Measurements from ENCODE around the gene DMC1. TPM values are rescaled to one million over a fixed set of nuclear protein-coding genes. Genes with fewer than 3 reads are reported as not detected.

Gene DMC1
- polyA plus RNA-seq, 1 of the 3 experiments (the other 2 are of a cell fraction) = not detected

DNA sequence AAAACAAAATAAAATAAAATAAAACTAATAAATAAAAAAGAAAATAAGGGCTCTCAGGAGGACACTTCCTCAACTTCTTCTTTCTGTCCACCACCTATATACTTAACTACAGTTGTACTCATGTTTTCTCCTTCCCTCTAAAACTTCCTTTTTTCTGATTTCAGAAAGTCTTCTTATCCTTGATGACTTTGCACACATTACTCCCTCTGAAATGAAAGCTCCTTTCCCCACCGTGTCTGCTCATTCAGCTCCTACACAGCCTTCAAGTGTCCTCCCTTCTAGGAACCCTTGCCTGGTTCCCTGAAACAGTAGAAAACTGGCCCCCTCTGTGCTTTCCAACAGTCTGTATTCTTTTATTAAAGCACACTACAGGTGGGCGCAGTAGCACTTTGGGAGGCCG lies 45.6 kb downstream of the DMC1 start (continued):
- no peak for TF ChIP-seq SIN3A (IDR thresholded peaks at IDR 0.05; ENCODE audit: borderline replicate concordance, low read depth, low read length)
- TF ChIP-seq, protein P1, sequence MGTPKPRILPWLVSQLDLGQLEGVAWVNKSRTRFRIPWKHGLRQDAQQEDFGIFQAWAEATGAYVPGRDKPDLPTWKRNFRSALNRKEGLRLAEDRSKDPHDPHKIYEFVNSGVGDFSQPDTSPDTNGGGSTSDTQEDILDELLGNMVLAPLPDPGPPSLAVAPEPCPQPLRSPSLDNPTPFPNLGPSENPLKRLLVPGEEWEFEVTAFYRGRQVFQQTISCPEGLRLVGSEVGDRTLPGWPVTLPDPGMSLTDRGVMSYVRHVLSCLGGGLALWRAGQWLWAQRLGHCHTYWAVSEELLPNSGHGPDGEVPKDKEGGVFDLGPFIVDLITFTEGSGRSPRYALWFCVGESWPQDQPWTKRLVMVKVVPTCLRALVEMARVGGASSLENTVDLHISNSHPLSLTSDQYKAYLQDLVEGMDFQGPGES (IDR thresholded peaks at IDR 0.05; ENCODE audit: low read depth, low read length) = no peak
- TF ChIP-seq, protein P2, sequence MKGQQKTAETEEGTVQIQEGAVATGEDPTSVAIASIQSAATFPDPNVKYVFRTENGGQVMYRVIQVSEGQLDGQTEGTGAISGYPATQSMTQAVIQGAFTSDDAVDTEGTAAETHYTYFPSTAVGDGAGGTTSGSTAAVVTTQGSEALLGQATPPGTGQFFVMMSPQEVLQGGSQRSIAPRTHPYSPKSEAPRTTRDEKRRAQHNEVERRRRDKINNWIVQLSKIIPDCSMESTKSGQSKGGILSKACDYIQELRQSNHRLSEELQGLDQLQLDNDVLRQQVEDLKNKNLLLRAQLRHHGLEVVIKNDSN (IDR thresholded peaks at IDR 0.05; ENCODE audit: borderline replicate concordance, low read depth) = no peak

DNA sequence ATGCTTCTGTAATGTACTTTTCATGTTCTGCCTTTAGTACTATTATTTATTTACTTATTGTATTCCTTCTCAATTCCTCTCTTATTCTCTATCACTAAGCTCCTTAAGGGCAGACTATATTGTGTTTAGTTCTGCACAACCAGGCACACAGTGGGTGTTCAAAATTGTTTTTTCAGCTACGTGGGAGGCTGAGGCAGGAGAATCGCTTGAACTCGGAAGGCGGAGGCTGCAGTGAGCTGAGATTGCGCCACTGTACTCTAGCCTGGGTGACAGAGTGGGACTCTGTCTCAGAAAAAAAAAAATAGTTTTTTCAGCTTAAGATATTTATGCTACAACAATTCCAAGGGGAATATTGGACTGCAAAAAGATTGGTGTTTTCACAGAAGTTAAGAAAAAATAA lies 46.5 kb downstream of the DMC1 start:
- CTCF ChIA-PET = interaction anchor here (1.3 kb wide), 1 partner anchor 49 kb away, joined by 3 read pairs; no protein-coding TSS in a partner anchor

DNA sequence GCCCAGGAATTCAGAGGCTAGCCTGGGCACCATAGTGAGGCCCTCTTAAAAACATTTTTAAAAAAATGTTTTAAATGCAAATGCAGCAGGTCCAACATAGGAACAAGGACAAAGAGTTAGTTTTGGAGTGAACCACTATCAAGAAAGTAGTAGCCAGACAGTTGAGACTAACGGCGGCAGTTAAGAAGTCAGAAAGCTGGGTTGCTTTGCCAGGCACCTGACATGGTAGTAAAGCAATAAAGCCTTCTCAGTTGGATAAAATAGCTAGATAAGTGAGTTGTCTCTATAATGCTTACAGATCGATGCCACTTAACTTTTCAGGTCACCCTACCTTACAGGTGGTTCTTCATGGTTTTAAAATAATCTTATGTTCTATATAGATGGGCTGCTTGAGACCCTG lies 47.0 kb downstream of the DMC1 start:
- H3K27me3 ChIP-seq (ENCODE audit: insufficient read depth) = no peaks in the 10 kb centered on the region
- DNase-seq = no peak
- no peak overlapping the region for H2AFZ ChIP-seq (ENCODE audit: low read depth)
- no peaks in the 10 kb centered on the region for H3K79me2 ChIP-seq (ENCODE audit: insufficient read depth)
- CTCF ChIA-PET = interaction anchor here (1.3 kb wide), 1 partner anchor 49 kb away, joined by 3 read pairs; no protein-coding TSS in a partner anchor
- no peak overlapping the region for H3K9ac ChIP-seq
- POLR2A ChIA-PET = no interaction called here
- H3K4me2 ChIP-seq = no peak overlapping the region
- no peak overlapping the region for H3K4me3 ChIP-seq (ENCODE audit: low read depth in 2 of 2, low read length in 1 of 2)
- no peaks in the 10 kb centered on the region for H3K9me2 ChIP-seq
- H3K9me3 ChIP-seq = no peaks in the 10 kb centered on the region
- no peak overlapping the region for H3K27ac ChIP-seq (ENCODE audit: low read depth in 2 of 2, low read length in 1 of 2)
- H3F3A ChIP-seq (replicated peaks; ENCODE audit: insufficient read depth) = no peaks in the 10 kb centered on the region
- H4K20me1 ChIP-seq (ENCODE audit: insufficient read depth) = no peaks in the 10 kb centered on the region
- TF ChIP-seq, protein P1 (IDR thresholded peaks at IDR 0.05; ENCODE audit: low read depth, low read length) = no peak
- TF ChIP-seq, protein P3, sequence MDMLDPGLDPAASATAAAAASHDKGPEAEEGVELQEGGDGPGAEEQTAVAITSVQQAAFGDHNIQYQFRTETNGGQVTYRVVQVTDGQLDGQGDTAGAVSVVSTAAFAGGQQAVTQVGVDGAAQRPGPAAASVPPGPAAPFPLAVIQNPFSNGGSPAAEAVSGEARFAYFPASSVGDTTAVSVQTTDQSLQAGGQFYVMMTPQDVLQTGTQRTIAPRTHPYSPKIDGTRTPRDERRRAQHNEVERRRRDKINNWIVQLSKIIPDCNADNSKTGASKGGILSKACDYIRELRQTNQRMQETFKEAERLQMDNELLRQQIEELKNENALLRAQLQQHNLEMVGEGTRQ (IDR thresholded peaks at IDR 0.05; ENCODE audit: borderline replicate concordance, low read depth, low read length) = no peak
- TF ChIP-seq ELF1 (IDR thresholded peaks at IDR 0.05) = no peak
- no peak for TF ChIP-seq YY1 (IDR thresholded peaks at IDR 0.05; ENCODE audit: low read depth)
- no peak for TF ChIP-seq CHD2 (IDR thresholded peaks at IDR 0.05; ENCODE audit: low read length, partially characterized antibody)
- no peak for TF ChIP-seq POLR2AphosphoS5 (IDR thresholded peaks at IDR 0.05; ENCODE audit: low read depth, low read length)
- no peak for TF ChIP-seq TAF1 (IDR thresholded peaks at IDR 0.05; ENCODE audit: borderline replicate concordance, low read depth, low read length)
- TF ChIP-seq MXI1 (IDR thresholded peaks at IDR 0.05; ENCODE audit: low read depth, low read length) = no peak
- TF ChIP-seq EP300 (IDR thresholded peaks at IDR 0.05; ENCODE audit: borderline replicate concordance in 1 of 2, low read depth in 1 of 2, low read length in 1 of 2) = no peak
- no peak for TF ChIP-seq SMC3 (IDR thresholded peaks at IDR 0.05; ENCODE audit: low read depth, low read length)
- TF ChIP-seq RCOR1 (IDR thresholded peaks at IDR 0.05; ENCODE audit: low read length) = no peak
- WGBS (ENCODE audit: low lambda C conversion rate) = 95% methylated on average over 3 of the region's 3 CpGs
- H3K4me1 ChIP-seq (ENCODE audit: control insufficient read depth in 1 of 2, insufficient read depth in 2 of 2, low read depth in 1 of 2, low read length in 1 of 2) = no peaks in the 10 kb centered on the region
- H3K36me3 ChIP-seq (replicated peaks in 1 of 2; ENCODE audit: control insufficient read depth in 1 of 2, insufficient read depth in 2 of 2, low read length in 1 of 2) = no peaks in the 10 kb centered on the region

More for the DNA sequence above, 46.5 kb downstream of the DMC1 start:
- Histone ChIP-seq H3K9me3 (no peaks in the 10 kb centered on the region), H3F3A (replicated peaks; ENCODE audit: insufficient read depth) (no peaks in the 10 kb centered on the region), H3K27ac (ENCODE audit: low read depth in 2 of 2, low read length in 1 of 2) (no peak overlapping the region), H3K79me2 (ENCODE audit: insufficient read depth) (no peaks in the 10 kb centered on the region), H3K4me2 (no peak overlapping the region), H3K4me1 (ENCODE audit: control insufficient read depth in 1 of 2, insufficient read depth in 2 of 2, low read depth in 1 of 2, low read length in 1 of 2) (no peaks in the 10 kb centered on the region), H3K9me2 (no peaks in the 10 kb centered on the region), H2AFZ (ENCODE audit: low read depth) (no peak overlapping the region), H3K36me3 (replicated peaks in 1 of 2; ENCODE audit: control insufficient read depth in 1 of 2, insufficient read depth in 2 of 2, low read length in 1 of 2) (no peaks in the 10 kb centered on the region), H4K20me1 (ENCODE audit: insufficient read depth) (no peaks in the 10 kb centered on the region), H3K27me3 (ENCODE audit: insufficient read depth) (no peaks in the 10 kb centered on the region), H3K4me3 (ENCODE audit: low read depth in 2 of 2, low read length in 1 of 2) (no peak overlapping the region), H3K9ac (no peak overlapping the region)
- TF ChIP-seq EZH2phosphoT487 (IDR thresholded peaks at IDR 0.05; ENCODE audit: borderline replicate concordance, low read depth) = no peak
- TF ChIP-seq CHD2 (IDR thresholded peaks at IDR 0.05; ENCODE audit: low read length, partially characterized antibody) = no peak
- TF ChIP-seq, protein P4, sequence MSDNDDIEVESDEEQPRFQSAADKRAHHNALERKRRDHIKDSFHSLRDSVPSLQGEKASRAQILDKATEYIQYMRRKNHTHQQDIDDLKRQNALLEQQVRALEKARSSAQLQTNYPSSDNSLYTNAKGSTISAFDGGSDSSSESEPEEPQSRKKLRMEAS (IDR thresholded peaks at IDR 0.05; ENCODE audit: low read depth) = no peak
- no peak for TF ChIP-seq RCOR1 (IDR thresholded peaks at IDR 0.05; ENCODE audit: low read length)
- no peak for TF ChIP-seq FOSL2 (IDR thresholded peaks at IDR 0.05; ENCODE audit: borderline replicate concordance, low read depth)
- no peak for TF ChIP-seq RFX5 (IDR thresholded peaks at IDR 0.05; ENCODE audit: low read length)
- TF ChIP-seq TAF1 (IDR thresholded peaks at IDR 0.05; ENCODE audit: borderline replicate concordance, low read depth, low read length) = no peak
- no peak for TF ChIP-seq JUND (IDR thresholded peaks at IDR 0.05)
- WGBS (ENCODE audit: low lambda C conversion rate) = 75% methylated on average over 5 of the region's 5 CpGs
- no peak for DNase-seq
- POLR2A ChIA-PET = no interaction called here
